ENCODE data around the gene CCDC33. TPM values are rescaled to one million over a fixed set of nuclear protein-coding genes. Genes with fewer than 3 reads are reported as not detected.

The CCDC33 gene
- polyA plus RNA-seq, 1 of the 3 experiments (the other 2 are of a cell fraction) = 4.0 TPM

- TF ChIP-seq TAF1 (IDR thresholded peaks at IDR 0.05; ENCODE audit: borderline replicate concordance, low read depth, low read length) = no peak
- TF ChIP-seq RCOR1 (IDR thresholded peaks at IDR 0.05; ENCODE audit: low read length) = no peak
- no peak for TF ChIP-seq SMC3 (IDR thresholded peaks at IDR 0.05; ENCODE audit: low read depth, low read length)
- TF ChIP-seq PBX3 (IDR thresholded peaks at IDR 0.05) = no peak
- no peak for TF ChIP-seq TCF12 (IDR thresholded peaks at IDR 0.05)
- TF ChIP-seq CTCF (IDR thresholded peaks at IDR 0.05) = no peak
- TF ChIP-seq EZH2phosphoT487 (IDR thresholded peaks at IDR 0.05; ENCODE audit: borderline replicate concordance, low read depth) = no peak
- TF ChIP-seq FOXJ3 (CRISPR knock-in tag; IDR thresholded peaks at IDR 0.05) = no peak
- no peak for TF ChIP-seq MAX (IDR thresholded peaks at IDR 0.05; ENCODE audit: low read depth)
- no peak for TF ChIP-seq RFX5 (IDR thresholded peaks at IDR 0.05; ENCODE audit: low read length)
- no peak for TF ChIP-seq USF1 (IDR thresholded peaks at IDR 0.05; ENCODE audit: borderline replicate concordance, low read depth)
- no peak for TF ChIP-seq CHD2 (IDR thresholded peaks at IDR 0.05; ENCODE audit: low read length, partially characterized antibody)
- no peak for TF ChIP-seq GATA2 (CRISPR knock-in tag; IDR thresholded peaks at IDR 0.05)
- TF ChIP-seq GABPA (IDR thresholded peaks at IDR 0.05; ENCODE audit: low read depth) = no peak
- TF ChIP-seq USF2 (IDR thresholded peaks at IDR 0.05; ENCODE audit: borderline replicate concordance, low read depth, low read length) = no peak
- Histone ChIP-seq H3K9ac (no peak overlapping the region), H3K36me3 (replicated peaks in 1 of 2; ENCODE audit: control insufficient read depth in 1 of 2, insufficient read depth in 2 of 2, low read length in 1 of 2) (no peaks in the 10 kb centered on the region), H3K4me2 (peak overlapping the region; percentile 55), H3K9me2 (no peaks in the 10 kb centered on the region), H3K9me3 (no peaks in the 10 kb centered on the region), H4K20me1 (ENCODE audit: insufficient read depth) (no peaks in the 10 kb centered on the region), H3K79me2 (ENCODE audit: insufficient read depth) (no peaks in the 10 kb centered on the region), H3K4me3 (ENCODE audit: low read depth in 2 of 2, low read length in 1 of 2) (no peak overlapping the region), H3K4me1 (ENCODE audit: control insufficient read depth in 1 of 2, insufficient read depth in 2 of 2, low read depth in 1 of 2, low read length in 1 of 2) (peaks cover 52 to 68% of the 10 kb centered on the region in 2 experiments), H3K27ac (ENCODE audit: low read depth in 2 of 2, low read length in 1 of 2) (peak overlapping the region; percentile 70 to 97), H3K27me3 (ENCODE audit: insufficient read depth) (no peaks in the 10 kb centered on the region), H2AFZ (ENCODE audit: low read depth) (no peak overlapping the region), H3F3A (replicated peaks; ENCODE audit: insufficient read depth) (no peaks in the 10 kb centered on the region)
- no peak for DNase-seq
- POLR2A ChIA-PET = interaction anchor here (1.0 to 2.1 kb wide), 3 partner anchors 13 to 50 kb away, joined by 3 to 5 read pairs (median 3); no protein-coding TSS in a partner anchor
- WGBS (ENCODE audit: low lambda C conversion rate) = 87% methylated on average over 4 of the region's 4 CpGs
- CTCF ChIA-PET = interaction anchor here (1.1 to 2.6 kb wide), 5 partner anchors 9 to 105 kb away, joined by 3 to 14 read pairs (median 7); no protein-coding TSS in a partner anchor
Observed at GRCh38 chr15:74240897-74241614, 4.9 kb downstream of the CCDC33 start.
